Astrocyte (in vitro differentiated cells and primary cell): Measurements from ENCODE around the gene TMEM120B. TPM values are rescaled to one million over a fixed set of nuclear protein-coding genes. Genes with fewer than 3 reads are reported as not detected.

Source experiments
- DNase-seq: peaks from one replicate; pipeline ENCODE4 v3.0.0-alpha.2; 2010; ENCODE audit warnings: low read depth
- FAIRE-seq: peaks from 2 replicates; lab custom pipeline; 2011; peaks lifted over from hg19 to GRCh38; lab: Jason Lieb, UNC
- H2AFZ ChIP-seq: 2 replicates; pipeline ENCODE4 v1.6.0; 2012; ENCODE audit warnings: low read depth, low read length, inconsistent platforms
- H3K27ac ChIP-seq: 2 replicates; pipeline ENCODE4 v1.5.1; 2011; ENCODE audit warnings: low read depth, low read length, inconsistent platforms
- H3K27me3 ChIP-seq: 2 replicates; pipeline ENCODE4 v1.6.0; 2011; ENCODE audit warnings: low read length, inconsistent platforms; ENCODE audit not compliant: insufficient read depth
- H3K36me3 ChIP-seq: 2 replicates; pipeline ENCODE4 v1.5.1; 2011; ENCODE audit warnings: low read length, inconsistent platforms; ENCODE audit not compliant: insufficient read depth
- H3K4me1 ChIP-seq: 2 replicates; pipeline ENCODE4 v1.5.1; 2011; ENCODE audit warnings: low read length, inconsistent platforms; ENCODE audit not compliant: insufficient read depth
- H3K4me2 ChIP-seq: 2 replicates; pipeline ENCODE4 v1.6.0; 2012; ENCODE audit warnings: low read length, inconsistent platforms
- H3K4me3 ChIP-seq: 2 replicates; pipeline ENCODE4 v1.5.1; 2011; ENCODE audit warnings: low read depth, mild to moderate bottlenecking, low read length, inconsistent platforms; ENCODE audit not compliant: insufficient read depth
- H3K79me2 ChIP-seq: 2 replicates; pipeline ENCODE4 v1.6.0; 2012; ENCODE audit warnings: mild to moderate bottlenecking, low read length, inconsistent platforms; ENCODE audit not compliant: insufficient read depth
- H3K9ac ChIP-seq: 2 replicates; pipeline ENCODE4 v1.6.0; 2012; ENCODE audit warnings: mild to moderate bottlenecking, low read length, inconsistent platforms
- H3K9me3 ChIP-seq: 2 replicates; pipeline ENCODE4 v1.5.1; 2012; ENCODE audit warnings: low read depth, mild to moderate bottlenecking, low read length, inconsistent platforms; ENCODE audit not compliant: insufficient read depth
- H4K20me1 ChIP-seq: 2 replicates; pipeline ENCODE4 v1.6.0; 2012; ENCODE audit warnings: low read length, inconsistent platforms; ENCODE audit not compliant: insufficient read depth
- H3K27ac Mint-ChIP-seq: one replicate; pipeline ENCODE4 v1.8.0; 2021; ENCODE audit warnings: mild to moderate bottlenecking, mixed read lengths; ENCODE audit not compliant: unreplicated experiment
- H3K27me3 Mint-ChIP-seq: one replicate; pipeline ENCODE4 v1.8.0; 2021; ENCODE audit warnings: low read depth, mixed read lengths; ENCODE audit not compliant: unreplicated experiment
- H3K36me3 Mint-ChIP-seq: one replicate; pipeline ENCODE4 v1.8.0; 2021; ENCODE audit warnings: low read depth, mixed read lengths; ENCODE audit not compliant: unreplicated experiment
- H3K4me1 Mint-ChIP-seq: one replicate; pipeline ENCODE4 v1.8.0; 2021; ENCODE audit warnings: low read depth, mixed read lengths; ENCODE audit not compliant: unreplicated experiment
- H3K4me3 Mint-ChIP-seq: one replicate; pipeline ENCODE4 v1.8.0; 2021; ENCODE audit warnings: mild to moderate bottlenecking, moderate library complexity, mixed read lengths; ENCODE audit not compliant: unreplicated experiment
- H3K9me3 Mint-ChIP-seq: one replicate; pipeline ENCODE4 v1.8.0; 2021; ENCODE audit warnings: mild to moderate bottlenecking, mixed read lengths; ENCODE audit not compliant: unreplicated experiment
- EZH2 ChIP-seq: IDR thresholded peaks from 2 replicates; pipeline ENCODE4 v1.6.1; 2012; ENCODE audit warnings: mild to moderate bottlenecking, low read length, inconsistent platforms; ENCODE audit not compliant: insufficient read depth
- total RNA-seq: library from RNA; stranded (reverse); gene quantifications from 2 replicates; pipeline ENCODE4 v1.2.1, GENCODE V29; 2021
- TF ChIP-seq, protein P1 (sequence below): IDR thresholded peaks from 2 replicates; pipeline ENCODE4 v1.5.1; 2011; ENCODE audit warnings: low read depth, mild to moderate bottlenecking, inconsistent platforms, low read length, moderate library complexity; ENCODE audit not compliant: insufficient read depth

The TMEM120B gene
- total RNA-seq, 1 donor from 2014 or later: 36.0 TPM

DNA sequence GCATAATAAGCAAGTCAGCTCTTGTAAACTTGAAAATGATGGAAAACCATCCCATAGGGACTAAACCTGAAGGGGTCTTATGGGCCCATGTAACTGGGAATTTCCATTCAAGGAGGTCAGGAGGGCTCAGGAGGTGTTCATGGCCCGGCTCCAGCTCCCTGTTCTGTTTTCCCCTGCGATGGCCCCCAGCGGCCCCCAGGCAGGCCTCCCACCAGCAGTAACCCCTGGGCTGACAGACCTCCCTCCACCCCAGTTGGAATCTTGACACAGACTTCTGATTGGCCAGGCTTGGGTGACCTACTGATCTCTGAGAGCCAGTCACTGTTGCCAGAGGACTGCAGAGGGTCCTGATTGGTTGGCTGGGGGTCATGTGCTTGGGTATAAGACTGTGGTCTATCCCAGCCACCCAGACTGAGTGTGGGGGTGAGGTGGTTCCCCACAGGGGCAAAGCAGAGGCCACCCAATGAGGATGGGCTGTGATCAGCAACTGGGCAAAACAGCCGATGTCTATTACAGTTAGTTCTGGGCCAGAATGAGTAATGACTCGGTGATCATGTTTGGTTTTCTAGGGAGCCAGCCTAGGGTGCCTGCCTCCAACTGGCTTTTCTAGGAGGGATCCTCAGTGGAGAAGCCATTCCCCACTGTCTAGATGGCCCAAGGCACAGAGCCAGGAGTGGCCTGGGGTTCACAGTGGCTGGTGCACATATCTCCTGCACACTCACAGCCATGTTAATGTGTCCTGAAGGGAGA lies 53.9 kb downstream of the TMEM120B start:
- Mint-ChIP-seq H3K27ac (peak overlapping the region; percentile 47), H3K36me3 (peaks cover 17% of the 10 kb centered on the region), H3K9me3 (no peaks in the 10 kb centered on the region), H3K4me1 (peaks cover 31% of the 10 kb centered on the region), H3K27me3 (no peaks in the 10 kb centered on the region), H3K4me3 (no peak overlapping the region)
- peaks cover 36% of the 10 kb centered on the region for H3K4me1 ChIP-seq
- no peak overlapping the region for H3K4me3 ChIP-seq
- H3K79me2 ChIP-seq: no peaks in the 10 kb centered on the region
- no peaks in the 10 kb centered on the region for H3K36me3 ChIP-seq
- no peaks in the 10 kb centered on the region for H4K20me1 ChIP-seq
- FAIRE-seq (no peak), DNase-seq (no peak)
- no peaks in the 10 kb centered on the region for H3K9me3 ChIP-seq
- TF ChIP-seq EZH2: no peak
- TF ChIP-seq, protein P1, sequence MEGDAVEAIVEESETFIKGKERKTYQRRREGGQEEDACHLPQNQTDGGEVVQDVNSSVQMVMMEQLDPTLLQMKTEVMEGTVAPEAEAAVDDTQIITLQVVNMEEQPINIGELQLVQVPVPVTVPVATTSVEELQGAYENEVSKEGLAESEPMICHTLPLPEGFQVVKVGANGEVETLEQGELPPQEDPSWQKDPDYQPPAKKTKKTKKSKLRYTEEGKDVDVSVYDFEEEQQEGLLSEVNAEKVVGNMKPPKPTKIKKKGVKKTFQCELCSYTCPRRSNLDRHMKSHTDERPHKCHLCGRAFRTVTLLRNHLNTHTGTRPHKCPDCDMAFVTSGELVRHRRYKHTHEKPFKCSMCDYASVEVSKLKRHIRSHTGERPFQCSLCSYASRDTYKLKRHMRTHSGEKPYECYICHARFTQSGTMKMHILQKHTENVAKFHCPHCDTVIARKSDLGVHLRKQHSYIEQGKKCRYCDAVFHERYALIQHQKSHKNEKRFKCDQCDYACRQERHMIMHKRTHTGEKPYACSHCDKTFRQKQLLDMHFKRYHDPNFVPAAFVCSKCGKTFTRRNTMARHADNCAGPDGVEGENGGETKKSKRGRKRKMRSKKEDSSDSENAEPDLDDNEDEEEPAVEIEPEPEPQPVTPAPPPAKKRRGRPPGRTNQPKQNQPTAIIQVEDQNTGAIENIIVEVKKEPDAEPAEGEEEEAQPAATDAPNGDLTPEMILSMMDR: no peak
- H3K9ac ChIP-seq: peak overlapping the region; percentile 16
- H3K4me2 ChIP-seq: peak overlapping the region; percentile 52
- peak overlapping the region; percentile 55 for H3K27ac ChIP-seq
- H3K27me3 ChIP-seq: no peaks in the 10 kb centered on the region
- no peak overlapping the region for H2AFZ ChIP-seq

DNA sequence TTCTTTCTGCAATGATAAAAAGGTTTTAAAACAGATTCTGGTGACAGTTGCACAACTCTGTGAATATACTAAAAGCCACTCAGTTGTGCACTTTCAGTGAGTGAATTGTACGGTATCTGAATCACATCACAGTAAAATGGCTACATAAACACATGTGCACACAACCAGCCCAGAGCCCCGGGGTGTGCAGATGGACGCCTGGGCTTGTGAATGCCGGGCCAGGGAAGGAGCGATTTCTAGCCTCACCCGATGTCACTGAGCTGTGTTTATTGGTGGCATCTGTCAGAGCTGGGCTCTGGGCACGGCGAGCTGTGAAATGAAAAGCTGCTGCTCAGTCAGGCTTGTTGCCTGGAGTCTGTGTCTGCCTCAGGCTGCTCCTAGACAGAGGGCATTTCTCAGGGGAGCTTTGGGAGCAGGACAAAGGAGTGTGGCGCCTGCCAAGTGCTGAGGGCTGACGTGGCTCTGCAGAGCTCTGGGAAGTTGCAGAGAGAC lies 55.0 kb downstream of the TMEM120B start:
- no peaks in the 10 kb centered on the region for H3K9me3 Mint-ChIP-seq
- no peak overlapping the region for H3K4me3 Mint-ChIP-seq
- no peaks in the 10 kb centered on the region for H3K9me3 ChIP-seq
- no peaks in the 10 kb centered on the region for H4K20me1 ChIP-seq
- peak overlapping the region; percentile 90 for H2AFZ ChIP-seq
- H3K4me3 ChIP-seq: no peak overlapping the region
- H3K9ac ChIP-seq: peak overlapping the region; percentile 76
- FAIRE-seq (no peak), DNase-seq (peak; percentile 83)
- peaks cover 13% of the 10 kb centered on the region for H3K36me3 Mint-ChIP-seq
- no peaks in the 10 kb centered on the region for H3K27me3 ChIP-seq
- H3K79me2 ChIP-seq: no peaks in the 10 kb centered on the region
- H3K27ac ChIP-seq: peak overlapping the region; percentile 75
- H3K36me3 ChIP-seq: no peaks in the 10 kb centered on the region
- peak overlapping the region; percentile 72 for H3K4me2 ChIP-seq
- TF ChIP-seq, protein P1: no peak
- no peaks in the 10 kb centered on the region for H3K27me3 Mint-ChIP-seq
- peaks cover 31% of the 10 kb centered on the region for H3K4me1 ChIP-seq
- peaks cover 23% of the 10 kb centered on the region for H3K4me1 Mint-ChIP-seq
- peak overlapping the region; percentile 69 for H3K27ac Mint-ChIP-seq

DNA sequence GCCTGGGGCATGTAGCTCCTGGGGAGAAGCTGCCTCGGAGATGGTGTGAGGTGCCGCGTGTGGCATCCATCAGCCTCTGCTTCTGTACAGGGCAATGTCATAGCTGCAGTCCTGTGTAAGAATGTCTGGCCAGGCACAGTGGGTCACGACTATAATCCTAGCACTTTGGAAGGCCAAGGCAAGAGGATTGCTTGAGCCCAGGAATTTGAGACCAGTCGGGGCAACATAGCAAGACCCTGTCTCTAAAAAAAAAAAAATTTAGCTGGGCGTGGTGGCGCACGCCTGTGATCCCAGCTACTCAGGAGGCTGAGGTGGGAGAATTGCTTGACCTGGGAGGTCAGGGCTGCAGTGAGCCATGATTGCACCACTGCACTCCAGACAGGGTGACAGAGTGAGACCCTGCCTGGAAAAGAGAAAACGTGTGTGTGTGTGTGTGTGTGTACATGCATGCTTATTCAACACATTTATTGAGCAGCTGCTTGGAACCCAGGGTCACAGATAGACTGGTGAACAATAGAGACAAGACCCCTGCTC lies 56.8 kb downstream of the TMEM120B start:
- Mint-ChIP-seq H3K4me1 (peaks cover 31% of the 10 kb centered on the region), H3K27ac (no peak overlapping the region), H3K36me3 (peaks cover 11% of the 10 kb centered on the region), H3K27me3 (no peaks in the 10 kb centered on the region), H3K9me3 (no peaks in the 10 kb centered on the region), H3K4me3 (no peak overlapping the region)
- Histone ChIP-seq H4K20me1 (no peaks in the 10 kb centered on the region), H3K4me3 (no peak overlapping the region), H2AFZ (no peak overlapping the region), H3K4me2 (no peak overlapping the region), H3K9me3 (no peaks in the 10 kb centered on the region), H3K27ac (no peak overlapping the region), H3K4me1 (peaks cover 31% of the 10 kb centered on the region), H3K36me3 (no peaks in the 10 kb centered on the region), H3K9ac (no peak overlapping the region), H3K79me2 (no peaks in the 10 kb centered on the region), H3K27me3 (no peaks in the 10 kb centered on the region)
- no peak for TF ChIP-seq EZH2
- TF ChIP-seq, protein P1: no peak
- no peak for DNase-seq
- FAIRE-seq: no peak
